HCT116 (cell line): ENCODE measurements around the gene REPS1. TPM values are rescaled to one million over a fixed set of nuclear protein-coding genes. Genes with fewer than 3 reads are reported as not detected.

Source experiments
- ATAC-seq: fragments of 200-7000 bp; cut with Tn5 transposase; 2 replicates; pipeline ENCODE4 v1.9.1; 2020; ENCODE audit warnings: mild to moderate bottlenecking, moderate library complexity
- BruUV-seq: library from RNA; stranded (reverse); fragments of 400-500 nt; replicated peaks from 2 replicates; lab custom pipeline; 2021; lab: Mats Ljungman, UMichigan
- CTCF ChIA-PET: fragments of 300-600 bp; sonication (Branson Sonifier 250); formaldehyde crosslinking; loops from one replicate; lab custom pipeline; 2021; ENCODE audit warnings: antibody characterized with exemption; lab: Charles Lee
- POLR2A ChIA-PET: fragments of 300-600, 350-600 bp; sonication (Branson Sonifier 250); formaldehyde crosslinking; loops from one replicate; lab custom pipeline; 2021; ENCODE audit warnings: antibody characterized with exemption; lab: Charles Lee
- RAD21 ChIA-PET, 2 experiments: fragments of 300-600 bp; sonication (Branson Sonifier 250); formaldehyde crosslinking; loops; one replicate each; lab custom pipeline; 2023; ENCODE audit warnings: low total read pairs in 2 of 2; ENCODE audit not compliant: uncharacterized antibody in 2 of 2, unreplicated experiment in 2 of 2, low non-redundant PET in 1 of 2; lab: Charles Lee
- DNase-seq: peaks from one replicate; pipeline ENCODE4 v3.0.0-alpha.2; 2010; ENCODE audit warnings: low read depth, low spot score
- H2AFZ ChIP-seq: fragments of 200-600 bp; shearing (Covaris generic), sonication (generic); 2 replicates; pipeline ENCODE4 v1.6.1; 2017; ENCODE audit warnings: low read depth, mixed run types, mixed read lengths, antibody characterized with exemption, low read length; ENCODE audit not compliant: poor library complexity, severe bottlenecking
- H3K27ac ChIP-seq: 2 replicates; pipeline ENCODE4 v1.5.1; 2012; ENCODE audit warnings: low read depth, low read length
- H3K27me3 ChIP-seq: fragments of 200-600 bp; sonication (generic); 2 replicates; pipeline ENCODE4 v1.6.1; 2016; ENCODE audit warnings: mixed run types, low read length, mixed read lengths; ENCODE audit not compliant: insufficient read depth
- H3K36me3 ChIP-seq, 2 experiments: fragments of 200-500 bp in 1 of 2; fragments of 200-600 bp in 1 of 2; sonication (Bioruptor generic) in 1 of 2; sonication (generic) in 1 of 2; 2 replicates each; pipeline versions ENCODE4 v1.5.1 to v1.6.1; 2014 to 2016; ENCODE audit warnings: low read length in 2 of 2, inconsistent platforms in 1 of 2, mixed read lengths in 1 of 2, mixed run types in 1 of 2; ENCODE audit not compliant: insufficient read depth in 2 of 2, control insufficient read depth in 1 of 2
- H3K4me1 ChIP-seq, 2 experiments: fragments of 200-600 bp in 1 of 2; sonication (generic) in 1 of 2; 2 replicates each; pipeline versions ENCODE4 v1.5.1 to v1.6.1; 2012 to 2017; ENCODE audit warnings: low read length in 2 of 2, inconsistent platforms in 1 of 2, mild to moderate bottlenecking in 1 of 2, mixed read lengths in 1 of 2, mixed run types in 1 of 2, moderate library complexity in 1 of 2; ENCODE audit not compliant: insufficient read depth in 2 of 2, control insufficient read depth in 1 of 2
- H3K4me2 ChIP-seq: fragments of 200-600 bp; sonication (generic); 2 replicates; pipeline ENCODE4 v1.6.1; 2017; ENCODE audit warnings: mixed run types, low read length, mixed read lengths
- H3K4me3 ChIP-seq, 2 experiments: fragments of 200-600 bp in 1 of 2; sonication (generic) in 1 of 2; replicated peaks in 1 of 2; 2 replicates each; pipeline ENCODE4 v1.5.1; 2011 to 2016; ENCODE audit warnings: low read length in 2 of 2, control low read depth in 1 of 2, low read depth in 1 of 2, mild to moderate bottlenecking in 1 of 2, mixed read lengths in 1 of 2, mixed run types in 1 of 2
- H3K79me2 ChIP-seq: fragments of 200-600 bp; sonication (generic); 2 replicates; pipeline ENCODE4 v1.6.1; 2017; ENCODE audit warnings: mild to moderate bottlenecking, mixed run types, low read length, moderate library complexity, mixed read lengths; ENCODE audit not compliant: insufficient read depth
- H3K9ac ChIP-seq: fragments of 200-600 bp; sonication (generic); 2 replicates; pipeline ENCODE4 v1.6.1; 2016; ENCODE audit warnings: low read length, mixed read lengths
- H3K9me2 ChIP-seq: fragments of 200-600 bp; sonication (generic), shearing (Covaris generic); 2 replicates; pipeline ENCODE4 v1.6.1; 2017; ENCODE audit warnings: mixed run types, mild to moderate bottlenecking, moderate library complexity; ENCODE audit not compliant: insufficient read depth
- H3K9me3 ChIP-seq, 2 experiments: fragments of 200-500 bp in 1 of 2; fragments of 200-600 bp in 1 of 2; sonication (Bioruptor generic) in 1 of 2; sonication (generic) in 1 of 2; 2 replicates each; pipeline ENCODE4 v1.6.1; 2014 to 2017; ENCODE audit warnings: low read length in 2 of 2, mixed read lengths in 2 of 2, inconsistent platforms in 1 of 2, low read depth in 1 of 2, mild to moderate bottlenecking in 1 of 2, mixed run types in 1 of 2, moderate library complexity in 1 of 2; ENCODE audit not compliant: control insufficient read depth in 1 of 2, insufficient read depth in 1 of 2
- H4K20me1 ChIP-seq: fragments of 200-600 bp; sonication (generic), shearing (Covaris generic); 2 replicates; pipeline ENCODE4 v1.6.1; 2017; ENCODE audit warnings: mixed run types, mild to moderate bottlenecking, moderate library complexity; ENCODE audit not compliant: insufficient read depth
- CBX3 ChIP-seq: IDR thresholded peaks from 2 replicates; pipeline ENCODE4 v1.6.1; 2012; ENCODE audit warnings: low read depth
- CEBPB ChIP-seq: IDR thresholded peaks from 2 replicates; pipeline ENCODE4 v1.6.1; 2012; ENCODE audit warnings: low read depth
- EGR1 ChIP-seq: IDR thresholded peaks from 2 replicates; pipeline ENCODE4 v1.6.1; 2012; ENCODE audit warnings: low read depth
- EZH2 ChIP-seq: fragments of 200-600 bp; sonication (generic); IDR thresholded peaks from 2 replicates; pipeline ENCODE4 v1.6.1; 2017; ENCODE audit warnings: antibody characterized with exemption, mixed run types
- EZH2phosphoT487 ChIP-seq: fragments of 200-600 bp; IDR thresholded peaks from 2 replicates; pipeline ENCODE4 v1.6.1; 2018; ENCODE audit warnings: antibody characterized with exemption, borderline replicate concordance
- FOSL1 ChIP-seq: IDR thresholded peaks from 2 replicates; pipeline ENCODE4 v1.6.1; 2012; ENCODE audit warnings: low read depth
- JUND ChIP-seq: IDR thresholded peaks from 2 replicates; pipeline ENCODE4 v1.6.1; 2012
- POLR2AphosphoS5 ChIP-seq: IDR thresholded peaks from 2 replicates; pipeline ENCODE4 v1.6.1; 2011; ENCODE audit warnings: mild to moderate bottlenecking, low read depth, low read length, moderate library complexity
- RAD21 ChIP-seq: IDR thresholded peaks from 2 replicates; pipeline ENCODE4 v1.6.1; 2012; ENCODE audit warnings: low read depth, mild to moderate bottlenecking
- SIN3A ChIP-seq: IDR thresholded peaks from 2 replicates; pipeline ENCODE4 v1.6.1; 2012; ENCODE audit warnings: low read depth
- SP1 ChIP-seq: IDR thresholded peaks from 2 replicates; pipeline ENCODE4 v1.6.1; 2012; ENCODE audit warnings: low read depth
- SRF ChIP-seq: IDR thresholded peaks from 2 replicates; pipeline ENCODE4 v1.6.1; 2012; ENCODE audit warnings: low read depth
- YY1 ChIP-seq: IDR thresholded peaks from 2 replicates; pipeline ENCODE4 v1.6.1; 2011; ENCODE audit warnings: low read length, low read depth, moderate library complexity, mild to moderate bottlenecking; ENCODE audit not compliant: insufficient replicate concordance; ENCODE audit errors: extremely low read depth
- ZFX ChIP-seq: fragments of 450-650 bp; IDR thresholded peaks from 2 replicates; pipeline ENCODE4 v1.6.1; 2017
- ZNF274 ChIP-seq: fragments of 200-500 bp; sonication (Bioruptor generic); IDR thresholded peaks from 2 replicates; pipeline ENCODE4 v1.6.1; 2014; ENCODE audit warnings: mild to moderate bottlenecking, low read depth, low read length, inconsistent platforms
- intact Hi-C: fragments of 100-400 bp; cut with micrococcal nuclease; formaldehyde crosslinking; loops from 2 replicates; pipeline ENCODE4 v1.10.0; 2022
- total RNA-seq: library from RNA; stranded (reverse); gene quantifications from one replicate; pipeline ENCODE4 v1.2.1, GENCODE V29; 2021; ENCODE audit not compliant: unreplicated experiment
- TF ChIP-seq, protein P1 (sequence below): IDR thresholded peaks from 2 replicates; pipeline ENCODE4 v1.6.1; 2012; ENCODE audit warnings: low read depth
- TF ChIP-seq, protein P2 (sequence below): IDR thresholded peaks from 2 replicates; pipeline ENCODE4 v1.6.1; 2012
- TF ChIP-seq, protein P3 (sequence below), 3 experiments: fragments of 200-600 bp in 1 of 3; sonication (generic) in 1 of 3; IDR thresholded peaks in 2 of 3; conservative IDR thresholded peaks in 1 of 3; 2 replicates each; pipeline ENCODE4 v1.5.1; 2012 to 2017; ENCODE audit warnings: low read depth in 2 of 3, low read length in 2 of 3, antibody characterized with exemption in 1 of 3, borderline replicate concordance in 1 of 3, control low read depth in 1 of 3, mild to moderate bottlenecking in 1 of 3, mixed read lengths in 1 of 3, mixed run types in 1 of 3, moderate library complexity in 1 of 3; ENCODE audit not compliant: insufficient read depth in 1 of 3
- TF ChIP-seq, protein P4 (sequence below): IDR thresholded peaks from 2 replicates; pipeline ENCODE4 v1.6.1; 2012
- TF ChIP-seq, protein P5 (sequence below): IDR thresholded peaks from 2 replicates; pipeline ENCODE4 v1.6.1; 2011; ENCODE audit warnings: mild to moderate bottlenecking, low read length, moderate library complexity; ENCODE audit not compliant: insufficient replicate concordance; ENCODE audit errors: extremely low read depth

The REPS1 gene
- total RNA-seq, 1 experiment from 2014 or later: 52.7 TPM

DNA sequence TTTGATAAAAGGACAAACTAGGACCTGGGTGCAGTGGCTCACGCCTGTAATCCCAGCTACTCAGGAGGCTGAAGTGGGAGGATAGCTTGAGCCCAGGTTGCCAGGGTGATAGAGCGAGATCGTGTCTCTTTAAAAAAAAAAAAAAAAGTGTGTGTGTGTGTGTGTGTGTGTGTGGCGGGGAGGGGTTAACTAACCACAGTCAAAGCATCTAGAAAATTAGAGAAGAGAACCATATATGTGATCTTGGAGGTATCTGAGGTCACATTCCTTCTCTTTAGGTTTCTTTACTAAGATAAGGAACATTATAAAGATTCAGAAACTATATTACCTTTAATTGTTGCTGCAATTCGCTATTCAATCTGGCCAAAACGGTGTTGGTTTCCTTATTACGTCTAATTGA is 80.9 kb downstream of the REPS1 start:
- Histone ChIP-seq H3K79me2 (no peaks in the 10 kb centered on the region), H3K27me3 (no peaks in the 10 kb centered on the region), H3K9ac (no peak overlapping the region), H3K9me3 (no peaks in the 10 kb centered on the region), H3K36me3 (peaks cover 22 to 37% of the 10 kb centered on the region in 2 experiments; a peak in 3 of 4 replicates), H3K9me2 (no peaks in the 10 kb centered on the region), H3K4me3 (no peak overlapping the region), H3K4me1 (no peaks in the 10 kb centered on the region), H2AFZ (no peak overlapping the region), H3K27ac (no peak overlapping the region), H4K20me1 (no peaks in the 10 kb centered on the region)
- intact Hi-C loops: no loop called here
- ChIA-PET POLR2A (no interaction called here), RAD21 (no interaction called here)
- no peak for DNase-seq
- ATAC-seq: no peak
- BruUV-seq: no TSS peak
- TF ChIP-seq, protein P1, sequence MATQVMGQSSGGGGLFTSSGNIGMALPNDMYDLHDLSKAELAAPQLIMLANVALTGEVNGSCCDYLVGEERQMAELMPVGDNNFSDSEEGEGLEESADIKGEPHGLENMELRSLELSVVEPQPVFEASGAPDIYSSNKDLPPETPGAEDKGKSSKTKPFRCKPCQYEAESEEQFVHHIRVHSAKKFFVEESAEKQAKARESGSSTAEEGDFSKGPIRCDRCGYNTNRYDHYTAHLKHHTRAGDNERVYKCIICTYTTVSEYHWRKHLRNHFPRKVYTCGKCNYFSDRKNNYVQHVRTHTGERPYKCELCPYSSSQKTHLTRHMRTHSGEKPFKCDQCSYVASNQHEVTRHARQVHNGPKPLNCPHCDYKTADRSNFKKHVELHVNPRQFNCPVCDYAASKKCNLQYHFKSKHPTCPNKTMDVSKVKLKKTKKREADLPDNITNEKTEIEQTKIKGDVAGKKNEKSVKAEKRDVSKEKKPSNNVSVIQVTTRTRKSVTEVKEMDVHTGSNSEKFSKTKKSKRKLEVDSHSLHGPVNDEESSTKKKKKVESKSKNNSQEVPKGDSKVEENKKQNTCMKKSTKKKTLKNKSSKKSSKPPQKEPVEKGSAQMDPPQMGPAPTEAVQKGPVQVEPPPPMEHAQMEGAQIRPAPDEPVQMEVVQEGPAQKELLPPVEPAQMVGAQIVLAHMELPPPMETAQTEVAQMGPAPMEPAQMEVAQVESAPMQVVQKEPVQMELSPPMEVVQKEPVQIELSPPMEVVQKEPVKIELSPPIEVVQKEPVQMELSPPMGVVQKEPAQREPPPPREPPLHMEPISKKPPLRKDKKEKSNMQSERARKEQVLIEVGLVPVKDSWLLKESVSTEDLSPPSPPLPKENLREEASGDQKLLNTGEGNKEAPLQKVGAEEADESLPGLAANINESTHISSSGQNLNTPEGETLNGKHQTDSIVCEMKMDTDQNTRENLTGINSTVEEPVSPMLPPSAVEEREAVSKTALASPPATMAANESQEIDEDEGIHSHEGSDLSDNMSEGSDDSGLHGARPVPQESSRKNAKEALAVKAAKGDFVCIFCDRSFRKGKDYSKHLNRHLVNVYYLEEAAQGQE: no peak
- TF ChIP-seq CEBPB (no peak), SRF (no peak), EGR1 (no peak), CBX3 (no peak), RAD21 (no peak), POLR2AphosphoS5 (no peak), EZH2phosphoT487 (no peak), FOSL1 (no peak), YY1 (no peak), EZH2 (no peak), SP1 (no peak), ZNF274 (no peak), ZFX (no peak), SIN3A (no peak), JUND (no peak)
- TF ChIP-seq, protein P2, sequence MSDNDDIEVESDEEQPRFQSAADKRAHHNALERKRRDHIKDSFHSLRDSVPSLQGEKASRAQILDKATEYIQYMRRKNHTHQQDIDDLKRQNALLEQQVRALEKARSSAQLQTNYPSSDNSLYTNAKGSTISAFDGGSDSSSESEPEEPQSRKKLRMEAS: no peak
- TF ChIP-seq, protein P3, sequence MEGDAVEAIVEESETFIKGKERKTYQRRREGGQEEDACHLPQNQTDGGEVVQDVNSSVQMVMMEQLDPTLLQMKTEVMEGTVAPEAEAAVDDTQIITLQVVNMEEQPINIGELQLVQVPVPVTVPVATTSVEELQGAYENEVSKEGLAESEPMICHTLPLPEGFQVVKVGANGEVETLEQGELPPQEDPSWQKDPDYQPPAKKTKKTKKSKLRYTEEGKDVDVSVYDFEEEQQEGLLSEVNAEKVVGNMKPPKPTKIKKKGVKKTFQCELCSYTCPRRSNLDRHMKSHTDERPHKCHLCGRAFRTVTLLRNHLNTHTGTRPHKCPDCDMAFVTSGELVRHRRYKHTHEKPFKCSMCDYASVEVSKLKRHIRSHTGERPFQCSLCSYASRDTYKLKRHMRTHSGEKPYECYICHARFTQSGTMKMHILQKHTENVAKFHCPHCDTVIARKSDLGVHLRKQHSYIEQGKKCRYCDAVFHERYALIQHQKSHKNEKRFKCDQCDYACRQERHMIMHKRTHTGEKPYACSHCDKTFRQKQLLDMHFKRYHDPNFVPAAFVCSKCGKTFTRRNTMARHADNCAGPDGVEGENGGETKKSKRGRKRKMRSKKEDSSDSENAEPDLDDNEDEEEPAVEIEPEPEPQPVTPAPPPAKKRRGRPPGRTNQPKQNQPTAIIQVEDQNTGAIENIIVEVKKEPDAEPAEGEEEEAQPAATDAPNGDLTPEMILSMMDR (IDR thresholded peaks at IDR 0.05 in 2 of 3, conservative IDR thresholded peaks at IDR 0.05 in 1 of 3; ENCODE audit: borderline replicate concordance in 1 of 3, insufficient read depth in 1 of 3, low read depth in 2 of 3, low read length in 2 of 3): no peak
- TF ChIP-seq, protein P4, sequence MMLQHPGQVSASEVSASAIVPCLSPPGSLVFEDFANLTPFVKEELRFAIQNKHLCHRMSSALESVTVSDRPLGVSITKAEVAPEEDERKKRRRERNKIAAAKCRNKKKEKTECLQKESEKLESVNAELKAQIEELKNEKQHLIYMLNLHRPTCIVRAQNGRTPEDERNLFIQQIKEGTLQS: no peak
- TF ChIP-seq, protein P5, sequence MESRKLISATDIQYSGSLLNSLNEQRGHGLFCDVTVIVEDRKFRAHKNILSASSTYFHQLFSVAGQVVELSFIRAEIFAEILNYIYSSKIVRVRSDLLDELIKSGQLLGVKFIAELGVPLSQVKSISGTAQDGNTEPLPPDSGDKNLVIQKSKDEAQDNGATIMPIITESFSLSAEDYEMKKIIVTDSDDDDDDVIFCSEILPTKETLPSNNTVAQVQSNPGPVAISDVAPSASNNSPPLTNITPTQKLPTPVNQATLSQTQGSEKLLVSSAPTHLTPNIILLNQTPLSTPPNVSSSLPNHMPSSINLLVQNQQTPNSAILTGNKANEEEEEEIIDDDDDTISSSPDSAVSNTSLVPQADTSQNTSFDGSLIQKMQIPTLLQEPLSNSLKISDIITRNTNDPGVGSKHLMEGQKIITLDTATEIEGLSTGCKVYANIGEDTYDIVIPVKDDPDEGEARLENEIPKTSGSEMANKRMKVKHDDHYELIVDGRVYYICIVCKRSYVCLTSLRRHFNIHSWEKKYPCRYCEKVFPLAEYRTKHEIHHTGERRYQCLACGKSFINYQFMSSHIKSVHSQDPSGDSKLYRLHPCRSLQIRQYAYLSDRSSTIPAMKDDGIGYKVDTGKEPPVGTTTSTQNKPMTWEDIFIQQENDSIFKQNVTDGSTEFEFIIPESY: no peak
- TF ChIP-seq, all 23 proteins: peak for 0
- H3K4me2 ChIP-seq: no peak overlapping the region
- CTCF ChIA-PET: no interaction called here
